Right renal pelvis (tissue), 4 donors: ENCODE data around the gene DUSP12. TPM values are rescaled to one million over a fixed set of nuclear protein-coding genes. Genes with fewer than 3 reads are reported as not detected.

Experiments
- DNase-seq, 4 donors: peaks; one replicate each; pipeline ENCODE4 v3.0.0-alpha.2; 2013; ENCODE audit warnings: low read depth in 4 of 4, low spot score in 3 of 4, missing footprints in 1 of 4
- polyA plus RNA-seq, 4 donors: library from polyadenylated mRNA; unstranded; fragments of 120-200 nt; gene quantifications; one replicate each; pipeline ENCODE4 v1.2.1, GENCODE V29; 2013; ENCODE audit not compliant: insufficient read length in 4 of 4

DUSP12 gene
- polyA plus RNA-seq, 4 donors, result 31.1 to 41.5 (median 37.5) TPM

GRCh38 chr1:161726473-161727255 is 22.9 kb upstream of the DUSP12 start:
- DNase-seq, result peak; percentile 72 to 83 (median 78)

GRCh38 chr1:161727256-161727924 is 22.2 kb upstream of the DUSP12 start:
- DNase-seq, result no peak

- DNase-seq, result no peak
These were observed 21.0 kb upstream of the DUSP12 start for GRCh38 chr1:161728376-161729226.

GRCh38 chr1:161730050-161730564 is 19.5 kb upstream of the DUSP12 start:
- no peak for DNase-seq

GRCh38 chr1:161731241-161731640 is 18.3 kb upstream of the DUSP12 start:
- DNase-seq, result no peak

GRCh38 chr1:161731981-161732718 is 17.4 kb upstream of the DUSP12 start:
- no peak for DNase-seq

- DNase-seq, result no peak
These were observed 16.1 kb upstream of the DUSP12 start for GRCh38 chr1:161733526-161733925.

GRCh38 chr1:161735837-161736236 is 13.7 kb upstream of the DUSP12 start:
- DNase-seq, result no peak

GRCh38 chr1:161736335-161736969 is 13.1 kb upstream of the DUSP12 start:
- no peak for DNase-seq

GRCh38 chr1:161737625-161738024 is 12.0 kb upstream of the DUSP12 start:
- DNase-seq, result no peak

GRCh38 chr1:161738627-161739287 is 10.8 kb upstream of the DUSP12 start:
- no peak for DNase-seq

- DNase-seq, result no peak
These were observed 9.6 kb upstream of the DUSP12 start for GRCh38 chr1:161739865-161740566.

GRCh38 chr1:161740921-161741320 is 8.7 kb upstream of the DUSP12 start:
- no peak for DNase-seq

GRCh38 chr1:161743231-161743630 is 6.4 kb upstream of the DUSP12 start:
- DNase-seq, result no peak

- no peak for DNase-seq
These were observed 1.8 kb upstream of the DUSP12 start for GRCh38 chr1:161747801-161748200.

- DNase-seq, result no peak
These were observed 14.0 kb downstream of the DUSP12 start for GRCh38 chr1:161763522-161764098.

- peak; percentile 79 to 92 (median 86) for DNase-seq
These were observed 16.8 kb downstream of the DUSP12 start, which contains the start of gene ATF6 for GRCh38 chr1:161766102-161766981. Gene ATF6 (plus strand): TSS chr1:161766320. CDS start chr1:161766361, 41 bp downstream.
